Measurements from ENCODE around the gene SYCP2L. TPM values are rescaled to one million over a fixed set of nuclear protein-coding genes. Genes with fewer than 3 reads are reported as not detected.
"Not testable (repeated sequence)": the region's sequence is repeated elsewhere in the genome, so short reads cannot be mapped to it uniquely, and the experiment has no call there.

SYCP2L gene
- polyA plus RNA-seq, 1 donor (not counting 4 experiments of a cell fraction or from before 2014, with no cell fraction given) = 1.3 TPM

- DNase-seq (ENCODE audit: low read depth, low spot score) (no peak), FAIRE-seq (no peak)
- no peak overlapping the region for H3K4me3 ChIP-seq (ENCODE audit: control insufficient read depth in 2 of 3, extremely low read depth in 1 of 3, insufficient read depth in 2 of 3, low read depth in 1 of 3, low read length in 3 of 3)
- H3K9me3 ChIP-seq (ENCODE audit: control insufficient read depth, low read depth, low read length) = no peaks in the 10 kb centered on the region
- H3K4me2 ChIP-seq (ENCODE audit: control insufficient read depth, extremely low read depth, insufficient read depth, low read depth, low read length) = no peak overlapping the region
- H3K36me3 ChIP-seq (ENCODE audit: control insufficient read depth in 2 of 2, extremely low read depth in 1 of 2, insufficient read depth in 2 of 2, low read length in 2 of 2) = no peaks in the 10 kb centered on the region
- H3K9ac ChIP-seq (ENCODE audit: control insufficient read depth, extremely low read depth, insufficient read depth, low read length) = no peak overlapping the region
- H3K27ac ChIP-seq (ENCODE audit: control insufficient read depth, insufficient read depth, low read length) = no peak overlapping the region
- TF ChIP-seq EZH2 (IDR thresholded peaks at IDR 0.05; ENCODE audit: low read length) (no peak), CTCF (optimal IDR thresholded peaks at IDR 0.05 in 1 of 3, IDR thresholded peaks at IDR 0.05 in 1 of 3, conservative IDR thresholded peaks at IDR 0.05 in 1 of 3; ENCODE audit: extremely low read depth in 1 of 3, insufficient read depth in 2 of 3, low read length in 3 of 3) (no peak)
- H3K27me3 ChIP-seq (ENCODE audit: control insufficient read depth, extremely low read depth, insufficient read depth, low read length) = no peaks in the 10 kb centered on the region
- no peaks in the 10 kb centered on the region for H3K79me2 ChIP-seq (ENCODE audit: control insufficient read depth, insufficient read depth, low read length)
- no peaks in the 10 kb centered on the region for H4K20me1 ChIP-seq (ENCODE audit: control insufficient read depth, extremely low read depth, insufficient read depth, low read length)
- no peaks in the 10 kb centered on the region for H3K9me1 ChIP-seq (ENCODE audit: control insufficient read depth, extremely low read depth, insufficient read depth, low read length)
- H2AFZ ChIP-seq (ENCODE audit: control insufficient read depth, low read length) = no peak overlapping the region
- dilution Hi-C loops (cut with MboI; ENCODE audit: extremely low pct_ligation_motif_present, low sequenced_read_pairs) = no loop called here
- H3K4me1 ChIP-seq (ENCODE audit: control insufficient read depth, extremely low read depth, insufficient read depth, low read length) = no peaks in the 10 kb centered on the region
Observed at GRCh38 chr6:10981409-10981808, 94.6 kb downstream of the SYCP2L start.

GRCh38 chr6:10984959-10985358 is 98.1 kb downstream of the SYCP2L start:
- H3K79me2 ChIP-seq (ENCODE audit: control insufficient read depth, insufficient read depth, low read length); FAIRE-seq; H3K9ac ChIP-seq (ENCODE audit: control insufficient read depth, extremely low read depth, insufficient read depth, low read length); H3K4me3 ChIP-seq (ENCODE audit: control insufficient read depth in 2 of 3, extremely low read depth in 1 of 3, insufficient read depth in 2 of 3, low read depth in 1 of 3, low read length in 3 of 3); H3K4me2 ChIP-seq (ENCODE audit: control insufficient read depth, extremely low read depth, insufficient read depth, low read depth, low read length); H3K4me1 ChIP-seq (ENCODE audit: control insufficient read depth, extremely low read depth, insufficient read depth, low read length); H3K27ac ChIP-seq (ENCODE audit: control insufficient read depth, insufficient read depth, low read length); H2AFZ ChIP-seq (ENCODE audit: control insufficient read depth, low read length); H3K9me3 ChIP-seq (ENCODE audit: control insufficient read depth, low read depth, low read length); H3K36me3 ChIP-seq (ENCODE audit: control insufficient read depth in 2 of 2, extremely low read depth in 1 of 2, insufficient read depth in 2 of 2, low read length in 2 of 2); H3K27me3 ChIP-seq (ENCODE audit: control insufficient read depth, extremely low read depth, insufficient read depth, low read length); H3K9me1 ChIP-seq (ENCODE audit: control insufficient read depth, extremely low read depth, insufficient read depth, low read length); H4K20me1 ChIP-seq (ENCODE audit: control insufficient read depth, extremely low read depth, insufficient read depth, low read length); DNase-seq (ENCODE audit: low read depth, low spot score); dilution Hi-C loops (cut with MboI; ENCODE audit: extremely low pct_ligation_motif_present, low sequenced_read_pairs): not testable (repeated sequence)

- Histone ChIP-seq H3K9ac (ENCODE audit: control insufficient read depth, extremely low read depth, insufficient read depth, low read length) (no peak overlapping the region), H4K20me1 (ENCODE audit: control insufficient read depth, extremely low read depth, insufficient read depth, low read length) (no peaks in the 10 kb centered on the region), H3K79me2 (ENCODE audit: control insufficient read depth, insufficient read depth, low read length) (no peaks in the 10 kb centered on the region), H3K9me3 (ENCODE audit: control insufficient read depth, low read depth, low read length) (no peaks in the 10 kb centered on the region), H3K27me3 (ENCODE audit: control insufficient read depth, extremely low read depth, insufficient read depth, low read length) (no peaks in the 10 kb centered on the region), H3K4me3 (ENCODE audit: control insufficient read depth in 2 of 3, extremely low read depth in 1 of 3, insufficient read depth in 2 of 3, low read depth in 1 of 3, low read length in 3 of 3) (no peak overlapping the region), H3K4me1 (ENCODE audit: control insufficient read depth, extremely low read depth, insufficient read depth, low read length) (no peaks in the 10 kb centered on the region), H3K4me2 (ENCODE audit: control insufficient read depth, extremely low read depth, insufficient read depth, low read depth, low read length) (no peak overlapping the region), H3K36me3 (ENCODE audit: control insufficient read depth in 2 of 2, extremely low read depth in 1 of 2, insufficient read depth in 2 of 2, low read length in 2 of 2) (no peaks in the 10 kb centered on the region), H2AFZ (ENCODE audit: control insufficient read depth, low read length) (no peak overlapping the region), H3K9me1 (ENCODE audit: control insufficient read depth, extremely low read depth, insufficient read depth, low read length) (no peaks in the 10 kb centered on the region), H3K27ac (ENCODE audit: control insufficient read depth, insufficient read depth, low read length) (no peak overlapping the region)
- TF ChIP-seq EZH2 (IDR thresholded peaks at IDR 0.05; ENCODE audit: low read length) = no peak
- dilution Hi-C loops (cut with MboI; ENCODE audit: extremely low pct_ligation_motif_present, low sequenced_read_pairs) = no loop called here
- no peak for FAIRE-seq
- DNase-seq (ENCODE audit: low read depth, low spot score) = no peak
Observed at GRCh38 chr6:10989587-10989986, 102.7 kb downstream of the SYCP2L start.

Data from keratinocyte (primary cell).